ENCODE results near the gene ADAM10. TPM values are rescaled to one million over a fixed set of nuclear protein-coding genes. Genes with fewer than 3 reads are reported as not detected.
A peak's percentile ranks its signal among the peaks of the same experiment; 100 is the strongest.

ADAM10 gene
- total and polyA plus RNA-seq, 2 of the 8 experiments (the other 6 are each of a cell fraction or from before 2014, with no cell fraction given), result 46.5 to 163 TPM

DNA sequence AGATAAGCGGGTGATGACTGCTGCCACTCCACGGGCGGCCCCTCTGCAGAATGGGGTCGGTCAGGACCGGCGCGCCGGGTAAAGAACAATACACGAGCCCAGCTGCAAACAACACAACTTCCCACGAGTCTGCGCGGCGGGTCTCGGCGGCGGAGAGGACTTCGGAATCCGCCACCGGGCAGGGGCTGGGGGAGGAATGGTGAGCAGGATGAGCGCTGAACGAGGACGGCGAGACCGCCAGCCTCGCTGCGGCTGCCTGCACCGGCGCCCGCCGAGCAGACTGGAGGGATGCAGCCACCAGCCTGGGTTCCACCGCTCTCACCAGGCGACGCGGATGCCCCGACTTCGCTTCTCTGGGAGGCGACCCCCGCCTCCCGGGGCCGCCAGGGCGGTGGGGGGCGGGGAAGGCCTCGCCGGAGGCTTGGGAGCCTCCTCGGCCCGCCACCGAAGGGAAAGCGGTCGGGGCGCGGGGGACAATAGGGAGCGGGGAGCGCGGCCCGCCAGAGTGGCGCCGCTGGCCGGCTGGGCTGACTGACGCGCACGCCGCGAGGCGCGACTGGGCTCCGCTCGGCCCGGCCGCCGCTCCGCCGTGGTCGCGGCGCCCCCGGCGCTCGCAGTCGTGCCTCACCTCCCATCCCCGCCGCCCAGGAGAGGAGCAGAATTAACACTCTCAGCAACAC, 515 bp downstream of the ADAM10 start (continued):
- TF ChIP-seq GTF2F1 (IDR thresholded peaks at IDR 0.05; ENCODE audit: borderline replicate concordance, low read depth, low read length) (no peak), MAFK (IDR thresholded peaks at IDR 0.05; ENCODE audit: low read depth, low read length) (no peak), RBBP5 (IDR thresholded peaks at IDR 0.05; ENCODE audit: borderline replicate concordance, low read depth, low read length) (peak; percentile 82; the same call in 1 of the 2 replicates), HDAC6 (IDR thresholded peaks at IDR 0.05; ENCODE audit: low read depth, low read length) (no peak), KDM4A (IDR thresholded peaks at IDR 0.05; ENCODE audit: low read depth, low read length, severe bottlenecking) (peak; percentile 91), SP1 (IDR thresholded peaks at IDR 0.05; ENCODE audit: low read depth, low read length) (no peak), SRF (IDR thresholded peaks at IDR 0.05; ENCODE audit: low read depth, low read length) (no peak), CBX5 (IDR thresholded peaks at IDR 0.05; ENCODE audit: low read depth, low read length) (no peak), POLR2A (IDR thresholded peaks at IDR 0.05; ENCODE audit: control extremely low read depth in 1 of 2, low read depth in 2 of 2, low read length in 2 of 2) (peak; percentile 40 to 74; a peak in 2 of 3 replicates), ASH2L (IDR thresholded peaks at IDR 0.05; ENCODE audit: low read length) (peak; percentile 83), POLR2AphosphoS5 (IDR thresholded peaks at IDR 0.05; ENCODE audit: low read depth, low read length) (peak; percentile 81), EP300 (IDR thresholded peaks at IDR 0.05; ENCODE audit: borderline replicate concordance in 1 of 2, low read depth in 2 of 2, low read length in 2 of 2) (no peak), RXRA (IDR thresholded peaks at IDR 0.05; ENCODE audit: insufficient read depth, low read depth, low read length) (no peak), EZH2 (IDR thresholded peaks at IDR 0.05; ENCODE audit: low read depth, low read length, severe bottlenecking) (no peak), TAF7 (optimal IDR thresholded peaks at IDR 0.05; ENCODE audit: borderline replicate concordance, low read depth, low read length) (no peak), TAF1 (IDR thresholded peaks at IDR 0.05; ENCODE audit: low read depth, low read length) (peak; percentile 70)
- TF ChIP-seq, protein P1, sequence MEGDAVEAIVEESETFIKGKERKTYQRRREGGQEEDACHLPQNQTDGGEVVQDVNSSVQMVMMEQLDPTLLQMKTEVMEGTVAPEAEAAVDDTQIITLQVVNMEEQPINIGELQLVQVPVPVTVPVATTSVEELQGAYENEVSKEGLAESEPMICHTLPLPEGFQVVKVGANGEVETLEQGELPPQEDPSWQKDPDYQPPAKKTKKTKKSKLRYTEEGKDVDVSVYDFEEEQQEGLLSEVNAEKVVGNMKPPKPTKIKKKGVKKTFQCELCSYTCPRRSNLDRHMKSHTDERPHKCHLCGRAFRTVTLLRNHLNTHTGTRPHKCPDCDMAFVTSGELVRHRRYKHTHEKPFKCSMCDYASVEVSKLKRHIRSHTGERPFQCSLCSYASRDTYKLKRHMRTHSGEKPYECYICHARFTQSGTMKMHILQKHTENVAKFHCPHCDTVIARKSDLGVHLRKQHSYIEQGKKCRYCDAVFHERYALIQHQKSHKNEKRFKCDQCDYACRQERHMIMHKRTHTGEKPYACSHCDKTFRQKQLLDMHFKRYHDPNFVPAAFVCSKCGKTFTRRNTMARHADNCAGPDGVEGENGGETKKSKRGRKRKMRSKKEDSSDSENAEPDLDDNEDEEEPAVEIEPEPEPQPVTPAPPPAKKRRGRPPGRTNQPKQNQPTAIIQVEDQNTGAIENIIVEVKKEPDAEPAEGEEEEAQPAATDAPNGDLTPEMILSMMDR (IDR thresholded peaks at IDR 0.05; ENCODE audit: control extremely low read depth in 1 of 3, insufficient read depth in 1 of 3, low read depth in 1 of 3, low read length in 3 of 3), result no peak
- TF ChIP-seq, protein P2, sequence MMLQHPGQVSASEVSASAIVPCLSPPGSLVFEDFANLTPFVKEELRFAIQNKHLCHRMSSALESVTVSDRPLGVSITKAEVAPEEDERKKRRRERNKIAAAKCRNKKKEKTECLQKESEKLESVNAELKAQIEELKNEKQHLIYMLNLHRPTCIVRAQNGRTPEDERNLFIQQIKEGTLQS (IDR thresholded peaks at IDR 0.05; ENCODE audit: insufficient read depth, low read depth, low read length), result no peak

Measured in H1 (cell line).